CD4-positive, alpha-beta T cell treated with Interleukin-1 beta for 1 hour (primary cell): ENCODE data around the gene HIRA.
"Not testable (repeated sequence)": the region's sequence is repeated elsewhere in the genome, so short reads cannot be mapped to it uniquely, and the experiment has no call there.

Experiments
- DNase-seq, 2 donors: peaks; one replicate each; pipeline ENCODE4 v3.0.0-alpha.2; 2020 to 2022

Gene HIRA

DNA sequence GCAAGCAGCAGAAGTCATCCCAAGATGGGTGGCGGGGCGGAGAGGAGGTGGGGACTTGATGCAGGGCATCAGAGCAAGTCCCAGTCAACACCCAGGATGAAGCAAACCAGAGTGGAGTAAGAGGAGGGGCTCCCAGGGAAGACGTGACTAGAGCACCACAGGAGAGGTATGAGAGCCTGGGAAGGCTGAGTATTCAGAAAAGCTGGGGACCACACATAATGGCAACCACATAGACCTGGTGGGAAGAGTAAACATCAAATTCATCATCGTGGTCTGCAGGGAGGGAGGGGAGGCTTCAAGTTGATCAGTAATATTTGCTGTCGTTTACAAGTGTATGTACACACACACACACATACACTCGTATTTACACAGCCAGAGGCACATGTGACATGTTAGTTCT is 79.3 kb downstream of the HIRA start:
- DNase-seq: no peak

DNA sequence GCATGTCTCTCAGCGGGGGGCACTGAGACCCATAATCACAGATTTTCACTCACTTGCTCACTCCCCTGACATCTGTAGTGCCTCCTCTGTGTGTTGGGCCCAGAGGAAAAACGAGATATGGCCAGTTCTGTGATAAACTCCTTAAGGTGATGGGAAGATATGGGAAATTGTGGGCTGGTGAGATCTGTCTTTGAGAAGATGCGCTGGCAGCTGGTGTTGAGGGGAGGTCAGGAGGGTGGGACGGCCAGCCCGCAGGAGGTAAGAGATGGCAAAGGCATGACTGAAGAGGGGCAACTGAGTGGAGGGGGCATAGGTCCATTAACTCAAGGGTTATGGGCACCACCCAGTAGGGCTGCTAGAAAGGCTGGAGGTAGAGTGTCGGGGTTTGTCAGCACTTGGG is 79.9 kb downstream of the HIRA start:
- DNase-seq: no peak

DNA sequence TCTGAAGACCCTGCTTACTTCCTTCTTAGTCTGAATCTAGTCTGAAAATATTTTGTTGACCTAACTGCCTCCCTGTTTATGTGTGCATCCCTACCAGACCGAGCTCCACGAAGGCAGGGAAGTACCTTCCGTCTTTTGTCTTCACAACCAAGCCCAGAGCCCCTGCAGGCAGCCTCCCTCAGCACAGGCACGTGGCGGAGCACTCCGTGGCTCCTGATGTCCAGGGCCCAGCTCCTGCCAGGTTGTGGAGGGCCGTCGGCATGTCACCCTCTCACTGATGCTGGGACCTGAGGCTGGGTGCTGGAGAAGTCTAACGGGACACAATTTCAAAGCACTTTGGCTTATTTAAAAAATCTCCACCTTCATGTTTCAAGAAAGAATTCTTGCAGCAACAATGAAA is 80.6 kb downstream of the HIRA start:
- DNase-seq: no peak

DNA sequence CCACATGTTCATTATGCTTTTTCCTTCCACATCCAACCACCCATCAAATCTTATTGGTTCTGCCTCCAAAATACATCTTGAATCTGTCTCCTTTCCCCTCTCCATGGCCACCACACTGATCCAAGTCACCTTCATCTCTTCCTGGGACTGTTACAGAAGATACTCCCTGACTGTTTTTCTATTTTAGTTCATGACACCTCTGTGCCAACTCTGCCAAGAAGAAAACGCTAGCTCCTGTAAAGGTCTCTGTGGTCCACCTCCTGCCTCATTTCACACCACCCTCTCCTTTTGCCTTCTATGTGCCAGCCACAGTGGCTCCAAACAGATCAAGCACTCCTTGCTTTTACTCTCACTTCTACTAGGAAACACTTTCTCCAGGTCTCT is 81.1 kb downstream of the HIRA start:
- DNase-seq: no peak

DNA sequence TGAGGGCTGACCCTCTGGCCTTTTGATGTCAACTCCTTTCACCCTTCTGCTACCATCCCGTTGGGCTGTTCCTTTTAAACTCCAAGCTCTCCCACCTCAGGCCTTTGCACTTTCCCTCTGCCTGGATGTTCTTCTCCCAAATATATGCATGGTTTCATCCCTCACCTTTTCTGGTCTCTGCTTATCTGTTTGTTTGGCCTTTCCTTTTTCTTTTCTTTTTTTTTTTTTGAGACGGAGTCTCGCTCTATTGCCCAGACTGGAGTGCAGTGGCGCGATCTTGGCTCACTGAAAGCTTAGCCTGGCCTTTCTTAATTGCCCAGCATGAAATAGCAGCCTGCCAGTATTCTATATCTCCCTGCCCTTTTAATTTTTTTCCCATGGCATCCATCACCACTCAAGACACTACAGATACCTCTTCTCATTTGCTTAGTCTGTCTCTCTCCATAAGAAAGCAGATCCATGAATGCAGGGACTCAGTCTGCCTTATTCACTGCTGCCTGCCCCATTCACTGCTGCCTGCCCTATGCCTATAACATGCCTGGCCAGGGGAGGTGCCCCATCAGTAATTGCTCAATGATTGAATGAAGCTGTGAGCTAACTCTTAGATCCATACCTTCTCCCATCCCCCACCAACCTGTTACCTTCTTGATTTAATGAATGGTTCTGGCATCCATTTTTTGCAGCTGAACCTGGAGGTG is 81.6 kb downstream of the HIRA start:
- no peak for DNase-seq

DNA sequence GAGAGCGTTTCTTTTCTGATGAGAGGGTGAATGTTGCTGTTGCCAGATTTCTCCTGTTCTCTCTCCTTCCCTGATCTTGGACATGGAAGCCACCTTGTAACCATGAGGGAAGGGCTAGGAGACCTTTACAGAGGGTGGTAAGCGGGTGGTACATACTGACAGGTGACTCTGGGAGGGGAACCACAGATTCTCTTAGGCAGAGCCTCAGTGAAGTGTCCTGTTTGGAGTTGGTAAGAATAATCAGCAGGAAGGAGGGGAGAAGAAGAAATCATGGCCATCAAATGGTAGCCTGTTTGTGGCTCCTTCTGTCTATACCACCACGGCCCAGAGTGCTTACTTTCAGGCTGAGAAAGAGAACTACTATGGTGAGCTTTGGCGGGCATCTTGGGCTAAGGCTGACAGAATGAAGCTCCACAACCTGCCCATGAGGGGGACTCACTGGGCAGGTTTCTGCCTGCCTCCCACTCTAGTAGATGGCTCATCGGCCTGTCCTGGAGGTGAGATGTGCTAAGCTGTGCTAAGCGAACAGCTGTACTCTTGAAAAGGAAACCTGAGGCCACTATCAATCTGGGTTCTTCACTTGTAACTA is 84.8 kb downstream of the HIRA start:
- DNase-seq: no peak

DNA sequence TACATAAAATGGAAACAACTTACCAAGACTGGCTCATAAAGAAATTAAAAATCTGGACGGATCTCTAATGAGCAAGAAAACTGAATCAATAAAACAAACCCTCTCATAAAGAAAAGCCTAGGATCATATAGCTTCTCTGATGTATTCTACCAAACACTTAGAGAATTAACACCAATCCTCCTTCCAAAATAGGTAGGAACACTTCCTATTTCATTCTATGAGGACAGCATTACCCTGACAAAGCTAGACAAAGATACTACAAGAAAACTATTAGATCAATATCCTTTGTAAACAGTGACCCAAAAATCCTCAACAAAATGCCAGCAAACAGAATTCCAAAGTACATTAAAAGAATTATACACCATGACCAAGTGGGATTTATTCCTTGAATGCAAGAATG is 87.1 kb downstream of the HIRA start:
- DNase-seq: no peak

DNA sequence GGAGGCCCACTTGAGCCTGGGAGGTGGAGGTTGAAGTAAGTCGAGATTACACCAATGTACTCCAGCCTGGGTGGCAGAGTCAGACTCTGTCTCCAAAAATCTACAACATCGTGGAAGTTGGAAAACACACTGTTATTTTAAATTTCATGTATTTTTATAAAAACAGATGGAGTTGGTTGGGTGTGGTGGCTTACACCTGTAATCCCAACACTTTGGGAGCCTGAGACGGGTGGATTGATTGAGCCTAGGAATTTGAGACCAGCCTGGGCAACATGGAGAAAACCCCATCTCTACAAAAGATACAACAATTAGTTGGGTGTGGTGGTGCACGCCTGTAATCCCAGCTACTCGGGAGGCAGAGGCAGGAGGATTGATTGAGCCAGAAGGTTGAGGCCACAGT is 88.1 kb downstream of the HIRA start:
- no peak for DNase-seq

DNA sequence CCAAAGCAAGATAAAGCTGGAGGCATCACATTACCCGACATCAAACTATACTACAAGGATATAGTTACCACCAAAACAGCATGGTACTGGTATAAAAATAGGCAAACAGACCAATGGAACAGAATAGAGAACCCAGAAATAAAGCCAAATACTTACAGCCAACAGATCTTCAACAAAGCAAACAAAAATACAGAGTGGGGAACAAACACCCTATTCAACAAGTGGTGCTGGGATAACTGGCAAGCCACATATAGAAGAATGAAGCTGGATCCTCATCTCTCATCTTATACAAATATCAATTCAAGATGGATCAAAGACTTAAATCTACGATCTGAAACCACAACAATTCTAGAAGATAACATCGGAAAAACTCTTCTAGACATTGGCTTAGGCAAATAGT is 90.0 kb downstream of the HIRA start:
- DNase-seq: no peak

DNA sequence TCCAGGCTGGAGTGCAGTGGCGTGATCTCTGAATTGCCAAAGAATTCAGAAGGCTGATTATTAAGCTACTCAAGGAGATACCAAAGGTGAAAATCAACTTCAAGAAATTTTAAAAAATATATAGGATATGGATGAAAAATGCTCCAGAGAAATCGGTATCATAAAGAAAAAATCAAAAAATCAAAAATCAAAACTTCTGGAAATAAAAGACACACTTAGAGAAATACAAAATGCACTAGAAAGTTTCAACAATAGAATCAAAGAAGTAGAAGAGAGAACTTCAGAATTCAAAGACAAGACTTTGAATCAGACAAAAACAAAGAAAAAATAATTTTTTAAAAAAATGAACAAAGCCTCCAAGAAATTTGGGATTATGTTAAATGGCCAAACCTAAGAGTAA is 94.4 kb downstream of the HIRA start:
- DNase-seq: no peak

DNA sequence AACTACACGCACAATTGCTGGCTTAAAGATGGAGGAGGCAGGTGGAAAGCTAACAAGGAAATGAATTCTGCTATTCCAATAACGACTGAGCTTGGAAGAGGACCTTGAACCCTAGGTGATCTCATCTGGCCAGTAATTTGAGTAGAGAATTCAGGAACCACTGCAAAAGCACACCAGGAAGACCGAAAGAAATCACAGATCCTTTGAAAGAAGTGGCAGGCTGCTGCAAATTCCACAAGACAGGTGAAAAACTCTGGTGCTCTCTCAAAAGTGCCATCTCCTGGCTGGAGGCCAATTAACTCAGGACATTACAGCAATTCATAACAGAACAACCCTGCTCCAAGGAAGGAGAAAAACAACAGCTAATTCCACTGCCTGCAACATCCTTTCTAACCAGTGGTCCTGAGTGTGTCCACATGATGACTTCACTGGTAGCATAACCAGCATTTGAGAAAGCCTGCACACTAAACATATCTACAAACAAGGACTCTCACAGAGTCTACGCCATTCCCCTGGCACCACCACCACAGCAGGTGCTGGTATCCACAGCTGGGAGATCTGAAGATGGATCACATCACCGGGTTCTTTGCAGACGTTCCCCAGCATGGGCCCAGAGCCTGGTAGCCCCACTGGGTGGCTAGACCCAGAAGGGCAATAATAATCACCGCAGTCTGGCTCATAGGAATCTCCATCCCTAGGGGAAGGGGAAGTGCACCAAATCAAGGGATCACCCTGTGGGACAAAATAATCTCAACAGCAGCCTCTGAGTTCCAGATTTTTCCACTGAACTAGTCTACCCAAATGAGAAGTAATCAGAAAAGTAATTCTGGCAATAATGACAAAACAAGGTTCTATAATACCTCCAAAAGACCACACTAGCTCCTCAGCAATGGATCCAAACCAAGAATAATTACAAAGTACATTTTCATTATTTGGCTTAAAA is 95.1 kb downstream of the HIRA start:
- DNase-seq: no peak

DNA sequence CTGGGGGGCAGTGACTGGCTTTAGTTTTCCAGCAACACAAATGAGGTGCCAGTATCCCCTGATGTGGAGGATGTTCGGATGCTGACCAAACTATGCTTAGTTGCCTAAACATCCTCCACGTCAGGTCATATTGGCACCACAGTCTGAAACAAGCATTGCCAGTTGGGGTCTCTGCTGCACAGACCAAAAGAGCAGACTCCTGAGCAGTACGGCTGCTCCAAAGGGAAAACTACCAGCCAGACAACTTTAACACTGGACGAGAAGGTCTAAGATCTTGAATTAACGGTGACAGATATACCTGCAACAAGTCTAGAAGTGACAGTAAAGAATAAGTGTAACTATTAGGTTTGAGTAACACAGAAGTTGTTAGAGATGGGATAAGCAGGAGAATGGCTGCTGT is 99.6 kb downstream of the HIRA start:
- DNase-seq: no peak

DNA sequence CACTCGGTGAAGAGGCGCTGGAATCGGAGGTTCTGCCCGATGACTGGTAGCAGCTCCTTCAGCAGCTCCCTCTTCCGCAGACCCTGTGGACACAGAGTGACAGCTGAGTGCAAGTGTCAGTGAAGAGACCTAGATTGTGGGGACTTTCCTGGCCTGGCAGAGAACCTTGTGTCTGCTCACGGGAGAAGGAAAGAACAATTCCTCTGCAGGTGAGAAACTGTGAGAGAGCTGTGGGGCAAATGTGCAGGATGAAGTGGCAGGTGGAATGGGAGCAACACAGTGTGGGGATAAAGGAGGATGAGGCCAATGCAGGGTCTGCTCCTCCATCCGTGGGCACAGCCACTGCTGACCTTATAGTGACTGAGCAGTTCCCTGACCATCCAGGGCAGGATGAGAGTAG is 100.1 kb downstream of the HIRA start:
- no peak for DNase-seq

DNA sequence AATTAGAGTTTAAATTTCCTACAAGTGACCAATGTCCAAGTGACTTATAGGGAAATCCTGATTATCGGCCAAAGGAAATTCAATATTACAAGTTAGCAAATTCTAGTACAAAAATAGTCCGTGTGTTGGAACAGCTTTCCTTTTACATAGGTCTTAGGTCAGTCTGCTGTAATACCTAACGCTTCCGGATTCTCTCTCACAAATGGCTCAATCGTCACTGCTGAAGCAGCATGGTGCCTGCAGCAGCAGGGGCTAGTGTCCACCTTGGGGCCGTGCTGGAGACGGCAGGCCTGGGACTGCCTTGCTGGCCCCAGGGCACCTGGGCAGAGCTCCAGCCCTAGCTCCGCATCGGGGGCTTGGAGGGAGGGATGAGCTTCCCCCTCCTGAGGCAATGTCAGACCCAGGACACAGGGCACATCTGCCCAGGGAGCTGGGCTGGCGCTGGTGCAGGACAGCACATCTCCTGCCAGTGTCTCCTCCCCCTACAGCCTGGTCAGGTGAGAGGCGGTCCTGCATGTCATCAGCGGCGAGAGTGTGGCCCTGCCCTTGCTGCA is 100.6 kb downstream of the HIRA start:
- no peak for DNase-seq

DNA sequence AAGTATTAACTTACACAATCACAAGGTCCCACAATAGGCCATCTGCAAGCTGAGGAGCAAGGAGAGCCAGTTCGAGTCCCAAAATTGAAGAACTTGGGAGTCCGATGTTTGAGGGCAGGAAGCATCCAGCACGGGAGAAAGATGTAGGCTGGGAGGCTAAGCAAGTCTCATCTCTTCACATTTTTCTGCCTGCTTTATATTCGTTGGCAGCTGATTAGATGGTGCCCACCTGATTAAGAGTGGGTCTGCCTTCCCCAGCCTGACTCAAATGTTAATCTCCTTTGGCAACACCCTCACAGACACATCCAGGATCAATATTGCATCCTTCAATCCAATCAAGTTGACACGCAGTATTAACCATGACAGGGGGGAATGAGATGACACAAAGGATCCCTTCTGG is 101.3 kb downstream of the HIRA start:
- not testable (repeated sequence) for DNase-seq

DNA sequence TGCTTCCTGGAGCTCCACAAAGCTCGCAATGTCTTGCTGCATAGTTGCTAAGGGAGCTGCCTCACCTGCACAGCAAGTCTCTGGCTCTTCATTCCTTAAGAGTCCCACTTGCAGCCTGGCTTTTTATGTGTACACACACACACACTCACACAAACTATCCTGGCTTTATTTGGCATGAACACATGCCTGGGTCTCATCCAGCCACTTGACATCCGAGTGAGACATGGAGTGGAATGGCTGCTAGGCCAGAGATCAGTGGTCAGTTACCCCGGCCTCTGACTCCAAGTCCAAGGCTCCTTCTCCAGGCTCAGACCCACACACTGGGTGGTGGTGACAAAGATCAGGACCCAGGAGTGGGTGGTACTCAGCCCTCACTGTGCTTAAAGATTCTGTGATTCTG is 102.1 kb downstream of the HIRA start:
- DNase-seq: no peak

DNA sequence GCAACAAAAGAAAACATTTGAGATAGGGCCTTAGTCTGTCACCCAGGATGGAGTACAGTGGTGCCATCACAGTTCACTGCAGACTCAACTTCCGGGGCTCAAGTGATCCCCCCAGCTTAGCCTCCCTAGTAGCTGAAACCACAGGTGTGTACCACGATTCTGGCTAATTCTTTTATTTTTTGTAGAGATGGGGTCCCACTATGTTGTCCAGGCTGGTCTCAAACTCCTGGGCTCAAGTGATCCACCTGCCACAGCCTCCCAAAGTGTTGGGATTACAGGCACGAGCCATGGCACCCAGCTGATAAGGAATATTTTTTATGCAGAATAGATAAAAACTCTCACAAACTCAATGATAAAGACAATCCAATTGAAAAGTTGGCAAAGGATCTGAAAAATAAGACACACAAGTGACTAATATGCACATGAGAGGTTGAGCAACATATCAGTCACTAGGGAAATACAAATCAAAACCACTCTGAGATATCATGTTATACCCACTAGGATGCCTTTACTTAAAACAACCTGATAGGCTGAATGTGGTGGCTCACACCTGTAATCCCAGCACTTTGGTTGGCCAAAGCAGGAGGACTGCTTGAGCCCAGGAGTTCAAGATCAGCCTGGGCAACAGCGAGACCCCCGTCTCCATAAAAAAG is 106.1 kb downstream of the HIRA start:
- DNase-seq: no peak

DNA sequence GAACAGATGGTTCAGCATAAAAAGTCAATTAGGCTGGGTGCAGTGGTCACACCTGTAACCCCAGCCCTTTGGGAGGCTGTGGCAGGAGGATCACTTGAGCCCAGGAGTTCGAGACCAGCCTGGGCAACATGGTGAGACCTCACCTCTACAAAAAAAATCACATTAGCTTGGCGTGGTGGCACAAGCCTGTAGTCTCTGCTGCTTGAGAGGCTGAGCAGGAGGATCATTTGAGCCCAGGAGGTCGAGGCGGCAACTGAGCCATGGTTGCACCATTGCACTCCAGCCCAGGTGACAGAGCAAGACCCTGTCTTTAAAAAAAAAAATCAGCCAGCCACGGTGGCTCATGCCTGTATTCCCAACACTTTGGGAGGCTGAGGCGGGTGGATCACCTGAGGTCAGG is 108.1 kb downstream of the HIRA start:
- DNase-seq: not testable (repeated sequence)

DNA sequence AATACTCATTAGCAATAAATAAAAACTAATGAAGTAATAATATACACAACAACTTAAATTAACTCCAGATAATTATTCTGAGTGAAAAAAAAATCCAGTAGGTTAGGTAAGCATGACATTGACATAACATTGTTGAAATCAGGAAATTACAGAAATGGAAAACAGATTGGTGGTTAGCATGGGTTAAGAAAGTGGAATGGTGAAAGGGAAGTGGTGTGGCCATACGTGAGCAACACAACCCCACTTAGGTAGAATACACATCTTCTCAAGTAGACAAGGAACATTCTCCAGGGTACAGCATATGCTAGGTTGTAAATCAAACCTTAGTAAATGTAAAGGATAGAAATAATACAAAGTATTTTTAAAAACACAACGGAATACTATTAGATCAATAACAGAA is 109.8 kb downstream of the HIRA start:
- no peak for DNase-seq

DNA sequence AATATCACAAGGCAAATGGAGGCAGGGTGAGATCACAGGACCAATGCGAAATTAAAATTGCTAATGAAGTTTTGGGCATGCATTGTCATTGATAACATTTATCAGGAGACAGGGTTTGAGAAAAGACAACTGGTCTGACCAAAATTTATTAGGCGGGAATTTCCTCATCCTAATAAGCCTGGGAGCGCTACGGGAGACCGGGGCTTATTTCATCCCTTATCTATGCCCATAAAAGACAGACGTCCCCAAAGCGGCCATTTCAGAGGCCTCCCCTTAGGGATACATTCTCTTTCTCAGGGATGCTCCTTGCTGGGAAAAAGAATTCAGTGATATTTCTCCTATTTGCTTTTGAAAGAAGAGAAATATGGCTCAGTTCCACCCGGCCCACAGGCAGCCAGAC is 111.4 kb downstream of the HIRA start:
- not testable (repeated sequence) for DNase-seq

DNA sequence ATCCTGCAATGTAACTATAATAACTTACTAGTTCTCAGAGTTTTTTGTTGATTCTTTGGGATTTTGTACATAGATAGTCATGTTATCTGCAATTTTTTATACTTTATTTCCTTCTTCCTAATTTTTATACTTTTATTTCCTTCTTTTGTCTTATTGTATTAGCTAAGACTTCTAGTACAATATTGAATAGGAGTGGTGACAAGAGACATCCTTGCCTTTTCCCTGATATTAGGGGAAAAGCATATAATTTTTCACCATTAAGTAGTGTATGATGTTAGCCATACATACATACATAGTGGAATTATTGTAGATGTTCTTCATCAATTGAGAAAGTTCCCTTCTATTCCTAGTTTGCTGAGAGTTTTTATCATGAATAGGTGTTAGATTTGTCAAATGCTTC is 112.3 kb downstream of the HIRA start:
- no peak for DNase-seq

DNA sequence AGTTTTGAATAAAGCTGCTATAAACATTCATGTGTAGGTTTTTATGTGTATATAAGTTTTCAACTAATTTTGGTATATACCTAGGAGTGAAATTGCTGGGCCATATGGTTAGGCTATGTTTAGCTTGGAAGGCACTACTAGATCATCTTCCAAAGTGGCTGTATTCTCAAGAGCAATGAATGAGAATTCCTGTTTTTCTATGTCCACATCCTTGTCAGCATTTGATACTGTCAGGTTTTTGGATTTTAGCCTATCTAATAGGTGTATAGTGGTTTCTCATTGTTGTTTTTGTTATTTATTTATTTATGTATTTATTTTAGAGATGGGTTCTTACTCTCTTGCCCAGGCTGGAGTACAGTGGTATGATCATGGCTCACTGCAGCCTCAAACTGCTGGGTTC is 113.7 kb downstream of the HIRA start:
- no peak for DNase-seq

DNA sequence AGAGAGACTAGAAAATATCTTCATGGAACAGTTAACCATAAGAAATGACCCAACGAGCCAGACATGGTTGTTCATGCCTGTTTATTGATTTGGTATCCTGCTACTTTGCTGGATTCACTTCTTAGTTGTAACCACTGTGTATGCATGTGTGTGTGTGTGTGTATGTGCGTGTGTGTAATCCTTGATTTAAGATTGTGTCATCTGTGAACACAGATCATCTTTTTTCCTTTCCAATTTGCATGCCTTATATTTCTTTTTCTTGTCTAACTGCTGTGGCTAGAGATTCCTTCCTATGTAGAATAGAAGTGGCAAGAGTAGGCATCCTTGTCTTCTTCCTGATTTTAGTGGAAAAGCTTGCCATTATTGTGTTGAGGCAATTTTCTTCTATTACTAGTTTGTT is 123.7 kb downstream of the HIRA start:
- no peak for DNase-seq
